Fibroblast of lung (primary cell): Measurements from ENCODE around the gene RTN4RL1.

Experiments used
- EZH2 ChIP-seq: IDR thresholded peaks from 2 replicates; pipeline ENCODE4 v1.5.1; 2012; ENCODE audit warnings: low read length, control low read depth, mild to moderate bottlenecking; ENCODE audit errors: missing control alignments
- TF ChIP-seq, protein P1 (sequence below), 2 donors: IDR thresholded peaks in 1 of 2; conservative IDR thresholded peaks in 1 of 2; 1 replicate in 1 of 2; 2 replicates in 1 of 2; pipeline ENCODE4 v1.5.1; 2011 to 2012; ENCODE audit warnings: low read length in 2 of 2, control low read depth in 1 of 2, inconsistent platforms in 1 of 2, low read depth in 1 of 2, mild to moderate bottlenecking in 1 of 2

DNA sequence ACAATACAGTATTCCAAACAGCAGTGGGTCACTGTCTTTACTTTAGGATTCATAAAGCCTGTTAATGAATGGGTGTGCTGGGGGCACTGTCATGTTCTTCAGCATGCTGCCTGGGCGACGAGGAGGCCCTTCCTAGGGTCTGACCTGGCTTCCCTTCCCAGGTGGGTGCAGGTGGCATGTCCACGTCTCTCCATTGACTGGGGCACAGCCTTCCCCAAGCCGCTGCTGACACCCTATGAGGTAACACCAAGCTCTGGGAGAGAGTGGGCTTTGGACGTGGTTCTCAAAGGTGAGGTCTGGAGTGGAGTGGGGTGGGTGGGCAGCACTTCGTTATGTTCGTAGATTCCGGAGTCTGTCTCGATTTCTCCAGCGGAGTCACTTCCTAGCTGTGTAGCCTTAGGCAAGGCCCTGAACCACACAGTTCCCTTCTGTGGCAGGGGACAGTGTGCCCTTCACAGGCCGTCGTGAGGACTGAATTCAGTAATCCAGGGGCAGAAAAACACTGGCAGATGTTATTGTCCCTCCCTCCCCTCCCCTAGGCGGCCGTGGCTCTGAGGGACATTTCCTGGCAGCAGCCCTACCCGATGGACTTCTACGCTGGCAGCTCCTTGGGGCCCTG is 15.9 kb upstream of the RTN4RL1 start:
- TF ChIP-seq, protein P1, sequence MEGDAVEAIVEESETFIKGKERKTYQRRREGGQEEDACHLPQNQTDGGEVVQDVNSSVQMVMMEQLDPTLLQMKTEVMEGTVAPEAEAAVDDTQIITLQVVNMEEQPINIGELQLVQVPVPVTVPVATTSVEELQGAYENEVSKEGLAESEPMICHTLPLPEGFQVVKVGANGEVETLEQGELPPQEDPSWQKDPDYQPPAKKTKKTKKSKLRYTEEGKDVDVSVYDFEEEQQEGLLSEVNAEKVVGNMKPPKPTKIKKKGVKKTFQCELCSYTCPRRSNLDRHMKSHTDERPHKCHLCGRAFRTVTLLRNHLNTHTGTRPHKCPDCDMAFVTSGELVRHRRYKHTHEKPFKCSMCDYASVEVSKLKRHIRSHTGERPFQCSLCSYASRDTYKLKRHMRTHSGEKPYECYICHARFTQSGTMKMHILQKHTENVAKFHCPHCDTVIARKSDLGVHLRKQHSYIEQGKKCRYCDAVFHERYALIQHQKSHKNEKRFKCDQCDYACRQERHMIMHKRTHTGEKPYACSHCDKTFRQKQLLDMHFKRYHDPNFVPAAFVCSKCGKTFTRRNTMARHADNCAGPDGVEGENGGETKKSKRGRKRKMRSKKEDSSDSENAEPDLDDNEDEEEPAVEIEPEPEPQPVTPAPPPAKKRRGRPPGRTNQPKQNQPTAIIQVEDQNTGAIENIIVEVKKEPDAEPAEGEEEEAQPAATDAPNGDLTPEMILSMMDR (conservative IDR thresholded peaks at IDR 0.05 in 1 of 2, IDR thresholded peaks at IDR 0.05 in 1 of 2; ENCODE audit: low read depth in 1 of 2, low read length in 2 of 2) = no peak
- TF ChIP-seq EZH2 = no peak
